ENCODE results near the gene RAD51B.

- TF ChIP-seq EZH2 (IDR thresholded peaks at IDR 0.05; ENCODE audit: borderline replicate concordance): no peak
- no peak for TF ChIP-seq CTCF (IDR thresholded peaks at IDR 0.05; ENCODE audit: poor library complexity)
Measured at GRCh38 chr14:68628605-68629310, 809.2 kb downstream of the RAD51B start.

Data from hepatocyte (in vitro differentiated cells).